ENCODE results near the gene PIK3R3. TPM values are rescaled to one million over a fixed set of nuclear protein-coding genes. Genes with fewer than 3 reads are reported as not detected.

Gene PIK3R3
- total and polyA plus RNA-seq, 9 of the 15 experiments (the other 6 are each of a cell fraction or from before 2014, with no cell fraction given): 1.4 to 7.7 (median 4.6) TPM

DNA sequence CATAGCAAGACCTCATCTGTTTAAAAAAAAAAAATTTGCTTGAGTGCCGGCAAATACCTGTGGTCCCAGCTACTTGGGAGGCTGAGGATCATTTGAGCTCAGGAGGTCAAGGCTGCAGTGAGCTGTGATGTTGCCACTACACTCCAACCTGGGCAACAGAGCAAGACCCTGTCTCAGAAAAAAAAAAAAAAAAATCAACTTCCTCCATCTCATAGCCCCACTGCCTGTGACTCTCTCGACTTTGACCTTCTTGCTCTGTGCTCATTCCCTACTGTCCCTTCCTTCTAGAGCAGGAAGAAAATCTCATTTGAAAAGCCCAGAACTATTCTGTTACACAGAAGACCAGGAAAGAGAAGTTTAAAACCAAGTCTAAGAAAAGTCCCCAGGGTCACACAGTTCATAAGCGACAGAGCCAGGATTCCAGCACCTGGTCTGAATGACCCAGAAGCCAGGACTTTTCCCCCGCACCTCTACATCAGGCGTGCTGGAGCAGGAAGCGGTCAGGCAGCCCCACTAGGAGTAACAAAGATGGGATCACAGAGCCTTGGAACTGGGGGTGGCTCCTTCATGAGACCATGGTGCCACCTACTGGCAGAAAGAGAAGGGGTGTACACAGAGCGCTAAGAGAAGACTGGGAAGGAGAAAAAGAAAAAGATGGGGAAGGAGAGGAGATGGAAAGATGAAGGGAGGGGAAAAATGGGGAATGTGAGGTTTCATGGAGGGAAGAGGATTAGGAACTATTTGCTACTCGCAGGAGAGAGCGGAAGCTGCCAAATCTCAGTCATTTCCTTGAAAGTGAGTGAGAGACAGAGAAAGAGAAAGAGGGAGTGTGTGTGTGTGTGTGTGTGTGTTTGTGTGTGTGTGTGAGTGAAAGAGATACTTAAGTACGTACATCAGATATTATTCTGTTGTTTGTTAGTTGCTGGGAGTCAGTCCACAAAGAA, 47.0 kb upstream of the PIK3R3 start (continued):
- TF ChIP-seq, protein P1, sequence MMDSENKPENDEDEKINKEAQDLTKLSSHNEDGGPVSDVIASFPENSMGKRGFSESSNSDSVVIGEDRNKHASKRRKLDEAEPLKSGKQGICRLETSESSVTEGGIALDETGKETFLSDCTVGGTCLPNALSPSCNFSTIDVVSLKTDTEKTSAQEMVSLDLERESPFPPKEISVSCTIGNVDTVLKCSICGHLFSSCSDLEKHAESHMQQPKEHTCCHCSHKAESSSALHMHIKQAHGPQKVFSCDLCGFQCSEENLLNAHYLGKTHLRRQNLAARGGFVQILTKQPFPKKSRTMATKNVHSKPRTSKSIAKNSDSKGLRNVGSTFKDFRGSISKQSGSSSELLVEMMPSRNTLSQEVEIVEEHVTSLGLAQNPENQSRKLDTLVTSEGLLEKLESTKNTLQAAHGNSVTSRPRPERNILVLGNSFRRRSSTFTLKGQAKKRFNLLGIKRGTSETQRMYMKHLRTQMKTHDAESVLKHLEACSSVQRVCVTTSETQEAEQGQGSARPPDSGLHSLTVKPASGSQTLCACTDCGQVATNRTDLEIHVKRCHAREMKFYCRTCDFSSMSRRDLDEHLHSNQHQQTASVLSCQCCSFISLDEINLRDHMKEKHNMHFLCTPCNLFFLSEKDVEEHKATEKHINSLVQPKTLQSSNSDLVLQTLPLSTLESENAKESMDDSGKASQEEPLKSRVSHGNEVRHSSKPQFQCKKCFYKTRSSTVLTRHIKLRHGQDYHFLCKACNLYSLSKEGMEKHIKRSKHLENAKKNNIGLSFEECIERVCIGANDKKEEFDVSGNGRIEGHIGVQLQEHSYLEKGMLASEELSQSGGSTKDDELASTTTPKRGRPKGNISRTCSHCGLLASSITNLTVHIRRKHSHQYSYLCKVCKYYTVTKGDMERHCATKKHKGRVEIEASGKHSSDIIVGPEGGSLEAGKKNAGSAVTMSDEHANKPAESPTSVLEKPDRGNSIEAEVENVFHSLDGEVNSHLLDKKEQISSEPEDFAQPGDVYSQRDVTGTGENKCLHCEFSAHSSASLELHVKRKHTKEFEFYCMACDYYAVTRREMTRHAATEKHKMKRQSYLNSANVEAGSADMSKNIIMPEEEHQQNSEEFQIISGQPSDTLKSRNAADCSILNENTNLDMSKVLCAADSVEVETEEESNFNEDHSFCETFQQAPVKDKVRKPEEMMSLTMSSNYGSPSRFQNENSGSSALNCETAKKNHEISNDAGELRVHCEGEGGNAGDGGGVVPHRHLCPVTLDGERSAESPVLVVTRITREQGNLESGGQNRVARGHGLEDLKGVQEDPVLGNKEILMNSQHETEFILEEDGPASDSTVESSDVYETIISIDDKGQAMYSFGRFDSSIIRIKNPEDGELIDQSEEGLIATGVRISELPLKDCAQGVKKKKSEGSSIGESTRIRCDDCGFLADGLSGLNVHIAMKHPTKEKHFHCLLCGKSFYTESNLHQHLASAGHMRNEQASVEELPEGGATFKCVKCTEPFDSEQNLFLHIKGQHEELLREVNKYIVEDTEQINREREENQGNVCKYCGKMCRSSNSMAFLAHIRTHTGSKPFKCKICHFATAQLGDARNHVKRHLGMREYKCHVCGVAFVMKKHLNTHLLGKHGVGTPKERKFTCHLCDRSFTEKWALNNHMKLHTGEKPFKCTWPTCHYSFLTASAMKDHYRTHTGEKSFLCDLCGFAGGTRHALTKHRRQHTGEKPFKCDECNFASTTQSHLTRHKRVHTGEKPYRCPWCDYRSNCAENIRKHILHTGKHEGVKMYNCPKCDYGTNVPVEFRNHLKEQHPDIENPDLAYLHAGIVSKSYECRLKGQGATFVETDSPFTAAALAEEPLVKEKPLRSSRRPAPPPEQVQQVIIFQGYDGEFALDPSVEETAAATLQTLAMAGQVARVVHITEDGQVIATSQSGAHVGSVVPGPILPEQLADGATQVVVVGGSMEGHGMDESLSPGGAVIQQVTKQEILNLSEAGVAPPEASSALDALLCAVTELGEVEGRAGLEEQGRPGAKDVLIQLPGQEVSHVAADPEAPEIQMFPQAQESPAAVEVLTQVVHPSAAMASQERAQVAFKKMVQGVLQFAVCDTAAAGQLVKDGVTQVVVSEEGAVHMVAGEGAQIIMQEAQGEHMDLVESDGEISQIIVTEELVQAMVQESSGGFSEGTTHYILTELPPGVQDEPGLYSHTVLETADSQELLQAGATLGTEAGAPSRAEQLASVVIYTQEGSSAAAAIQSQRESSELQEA (IDR thresholded peaks at IDR 0.05; ENCODE audit: low read depth): no peak
- TF ChIP-seq MCM5 (IDR thresholded peaks at IDR 0.05; ENCODE audit: low read depth): peak; percentile 85; the same call in 1 of the 2 replicates
- TF ChIP-seq ZNF707 (CRISPR knock-in tag; conservative IDR thresholded peaks at IDR 0.05): no peak
- no peak for TF ChIP-seq LEF1 (IDR thresholded peaks at IDR 0.05)
- TF ChIP-seq ILF3 (IDR thresholded peaks at IDR 0.05; ENCODE audit: borderline replicate concordance): no peak
- TF ChIP-seq, protein P2, sequence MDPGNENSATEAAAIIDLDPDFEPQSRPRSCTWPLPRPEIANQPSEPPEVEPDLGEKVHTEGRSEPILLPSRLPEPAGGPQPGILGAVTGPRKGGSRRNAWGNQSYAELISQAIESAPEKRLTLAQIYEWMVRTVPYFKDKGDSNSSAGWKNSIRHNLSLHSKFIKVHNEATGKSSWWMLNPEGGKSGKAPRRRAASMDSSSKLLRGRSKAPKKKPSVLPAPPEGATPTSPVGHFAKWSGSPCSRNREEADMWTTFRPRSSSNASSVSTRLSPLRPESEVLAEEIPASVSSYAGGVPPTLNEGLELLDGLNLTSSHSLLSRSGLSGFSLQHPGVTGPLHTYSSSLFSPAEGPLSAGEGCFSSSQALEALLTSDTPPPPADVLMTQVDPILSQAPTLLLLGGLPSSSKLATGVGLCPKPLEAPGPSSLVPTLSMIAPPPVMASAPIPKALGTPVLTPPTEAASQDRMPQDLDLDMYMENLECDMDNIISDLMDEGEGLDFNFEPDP (CRISPR knock-in tag; IDR thresholded peaks at IDR 0.05): no peak
- TF ChIP-seq, protein P3, sequence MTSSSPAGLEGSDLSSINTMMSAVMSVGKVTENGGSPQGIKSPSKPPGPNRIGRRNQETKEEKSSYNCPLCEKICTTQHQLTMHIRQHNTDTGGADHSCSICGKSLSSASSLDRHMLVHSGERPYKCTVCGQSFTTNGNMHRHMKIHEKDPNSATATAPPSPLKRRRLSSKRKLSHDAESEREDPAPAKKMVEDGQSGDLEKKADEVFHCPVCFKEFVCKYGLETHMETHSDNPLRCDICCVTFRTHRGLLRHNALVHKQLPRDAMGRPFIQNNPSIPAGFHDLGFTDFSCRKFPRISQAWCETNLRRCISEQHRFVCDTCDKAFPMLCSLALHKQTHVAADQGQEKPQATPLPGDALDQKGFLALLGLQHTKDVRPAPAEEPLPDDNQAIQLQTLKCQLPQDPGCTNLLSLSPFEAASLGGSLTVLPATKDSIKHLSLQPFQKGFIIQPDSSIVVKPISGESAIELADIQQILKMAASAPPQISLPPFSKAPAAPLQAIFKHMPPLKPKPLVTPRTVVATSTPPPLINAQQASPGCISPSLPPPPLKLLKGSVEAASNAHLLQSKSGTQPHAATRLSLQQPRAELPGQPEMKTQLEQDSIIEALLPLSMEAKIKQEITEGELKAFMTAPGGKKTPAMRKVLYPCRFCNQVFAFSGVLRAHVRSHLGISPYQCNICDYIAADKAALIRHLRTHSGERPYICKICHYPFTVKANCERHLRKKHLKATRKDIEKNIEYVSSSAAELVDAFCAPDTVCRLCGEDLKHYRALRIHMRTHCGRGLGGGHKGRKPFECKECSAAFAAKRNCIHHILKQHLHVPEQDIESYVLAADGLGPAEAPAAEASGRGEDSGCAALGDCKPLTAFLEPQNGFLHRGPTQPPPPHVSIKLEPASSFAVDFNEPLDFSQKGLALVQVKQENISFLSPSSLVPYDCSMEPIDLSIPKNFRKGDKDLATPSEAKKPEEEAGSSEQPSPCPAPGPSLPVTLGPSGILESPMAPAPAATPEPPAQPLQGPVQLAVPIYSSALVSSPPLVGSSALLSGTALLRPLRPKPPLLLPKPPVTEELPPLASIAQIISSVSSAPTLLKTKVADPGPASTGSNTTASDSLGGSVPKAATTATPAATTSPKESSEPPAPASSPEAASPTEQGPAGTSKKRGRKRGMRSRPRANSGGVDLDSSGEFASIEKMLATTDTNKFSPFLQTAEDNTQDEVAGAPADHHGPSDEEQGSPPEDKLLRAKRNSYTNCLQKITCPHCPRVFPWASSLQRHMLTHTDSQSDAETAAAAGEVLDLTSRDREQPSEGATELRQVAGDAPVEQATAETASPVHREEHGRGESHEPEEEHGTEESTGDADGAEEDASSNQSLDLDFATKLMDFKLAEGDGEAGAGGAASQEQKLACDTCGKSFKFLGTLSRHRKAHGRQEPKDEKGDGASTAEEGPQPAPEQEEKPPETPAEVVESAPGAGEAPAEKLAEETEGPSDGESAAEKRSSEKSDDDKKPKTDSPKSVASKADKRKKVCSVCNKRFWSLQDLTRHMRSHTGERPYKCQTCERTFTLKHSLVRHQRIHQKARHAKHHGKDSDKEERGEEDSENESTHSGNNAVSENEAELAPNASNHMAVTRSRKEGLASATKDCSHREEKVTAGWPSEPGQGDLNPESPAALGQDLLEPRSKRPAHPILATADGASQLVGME (CRISPR knock-in tag; IDR thresholded peaks at IDR 0.05): peak; percentile 64; the same call in 1 of the 2 replicates
- TF ChIP-seq RFX1 (IDR thresholded peaks at IDR 0.05): no peak
- TF ChIP-seq SNIP1 (IDR thresholded peaks at IDR 0.05; ENCODE audit: low read depth): peak; percentile 62; the same call in 1 of the 2 replicates

Data from K562 (cell line).